ENCODE measurements around the gene LPP. TPM values are rescaled to one million over a fixed set of nuclear protein-coding genes. Genes with fewer than 3 reads are reported as not detected.
A peak's percentile ranks its signal among the peaks of the same experiment; 100 is the strongest.
"Not testable (repeated sequence)": the region's sequence is repeated elsewhere in the genome, so short reads cannot be mapped to it uniquely, and the experiment has no call there.

LPP gene
- total RNA-seq, 2 donors from 2014 or later = 46.6 to 92.4 TPM

DNA sequence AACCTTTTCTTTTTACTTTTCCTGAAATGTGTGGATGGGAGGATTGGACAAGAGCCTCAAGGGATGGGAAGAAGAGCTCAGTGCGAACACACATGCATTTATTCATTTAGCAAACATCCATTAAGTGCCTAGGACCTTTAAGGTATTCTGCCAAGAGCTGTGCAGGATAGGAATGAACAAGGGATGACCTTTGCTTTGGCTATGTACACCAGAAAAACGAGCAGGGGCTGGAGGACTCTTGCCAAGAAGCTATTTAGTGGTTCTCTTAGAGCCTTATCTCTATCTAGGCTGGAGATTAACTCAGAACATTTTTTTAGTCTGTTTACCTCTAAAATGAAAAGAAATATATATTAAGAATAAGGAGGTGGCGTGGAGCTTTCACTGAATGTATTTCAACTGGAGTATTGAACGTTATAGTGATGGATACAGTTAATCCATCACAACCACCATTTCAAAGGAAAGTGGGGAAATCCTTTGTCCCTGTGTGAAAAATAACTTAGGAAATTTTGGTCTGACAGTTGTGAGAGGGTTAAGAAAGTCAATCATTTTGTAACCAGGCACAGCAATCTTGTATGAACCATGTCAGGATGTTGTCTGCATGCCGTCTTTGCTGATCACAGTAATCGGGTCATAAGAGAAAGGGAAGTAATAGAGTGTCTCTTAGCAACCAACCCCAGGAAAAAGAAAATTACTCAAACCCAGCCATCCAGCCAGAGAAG is 279.0 kb downstream of the LPP start:
- no peaks in the 10 kb centered on the region for H3K9me3 Mint-ChIP-seq
- peak; percentile 77 for ATAC-seq (replicated peaks)
- peaks cover 26% of the 10 kb centered on the region for H3K4me1 Mint-ChIP-seq
- no peaks in the 10 kb centered on the region for H3K36me3 Mint-ChIP-seq (ENCODE audit: low read depth)
- peak overlapping the region; percentile 52 for H3K4me3 Mint-ChIP-seq
- peak overlapping the region; percentile 46 for H3K27ac Mint-ChIP-seq
- no peaks in the 10 kb centered on the region for H3K27me3 Mint-ChIP-seq

DNA sequence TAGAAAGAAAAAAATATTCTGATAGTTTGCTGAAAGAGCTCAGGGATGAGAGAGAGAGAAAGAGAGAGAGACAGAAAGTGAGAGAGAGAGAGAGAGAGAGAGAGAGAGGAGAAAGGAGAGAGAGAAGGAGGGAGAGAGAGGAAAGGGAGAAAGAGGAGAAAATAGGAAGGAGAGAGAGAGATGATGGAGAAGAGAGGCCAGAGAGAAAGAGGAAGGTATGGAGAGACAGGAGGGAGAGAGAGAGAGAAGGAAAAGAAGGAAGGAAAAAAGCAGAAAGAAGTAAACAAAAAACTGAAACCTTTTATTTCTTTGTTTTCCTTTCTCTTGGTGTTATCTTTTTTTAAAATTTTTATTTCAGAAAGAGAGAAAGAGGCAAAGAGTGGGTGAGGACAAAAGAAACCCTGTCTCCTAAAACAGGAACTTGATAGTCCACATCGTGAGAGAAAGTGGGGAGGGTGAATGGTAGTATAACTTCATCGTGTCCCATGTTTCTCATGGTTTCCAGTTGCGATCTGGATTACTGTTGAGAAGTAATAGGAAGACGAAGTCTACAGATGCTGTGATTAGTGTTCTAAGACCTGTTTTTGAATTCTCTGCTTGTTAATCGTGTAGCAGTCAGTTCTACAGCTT is 279.7 kb downstream of the LPP start:
- Mint-ChIP-seq H3K4me1 (peaks cover 26% of the 10 kb centered on the region), H3K36me3 (ENCODE audit: low read depth) (no peaks in the 10 kb centered on the region), H3K9me3 (no peaks in the 10 kb centered on the region), H3K4me3 (peak overlapping the region; percentile 52), H3K27me3 (no peaks in the 10 kb centered on the region), H3K27ac (peak overlapping the region; percentile 46)
- no peak for ATAC-seq (replicated peaks)

DNA sequence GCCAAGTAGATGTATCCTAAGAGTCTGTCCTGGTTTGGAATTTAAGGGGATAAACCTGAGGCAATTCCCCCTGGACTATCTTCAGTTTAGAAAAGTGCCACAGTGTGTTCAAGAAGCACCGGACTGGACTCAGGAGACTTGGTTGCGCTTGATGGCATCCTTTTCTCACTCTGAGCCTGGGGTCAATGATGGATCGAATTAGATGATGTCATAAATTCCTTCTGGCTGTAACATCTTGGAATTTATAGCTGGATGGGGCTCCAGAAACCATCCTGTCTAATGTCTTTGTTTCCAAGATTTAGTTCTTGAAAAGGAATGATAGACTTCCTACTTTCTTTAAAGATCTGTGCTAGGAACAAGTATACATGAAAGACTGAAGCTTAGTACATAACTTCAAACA is 280.6 kb downstream of the LPP start:
- H3K4me1 Mint-ChIP-seq = peaks cover 30% of the 10 kb centered on the region
- H3K27me3 Mint-ChIP-seq = no peaks in the 10 kb centered on the region
- no peak for ATAC-seq (replicated peaks)
- no peak overlapping the region for H3K4me3 Mint-ChIP-seq
- no peaks in the 10 kb centered on the region for H3K9me3 Mint-ChIP-seq
- no peak overlapping the region for H3K27ac Mint-ChIP-seq
- no peaks in the 10 kb centered on the region for H3K36me3 Mint-ChIP-seq (ENCODE audit: low read depth)

DNA sequence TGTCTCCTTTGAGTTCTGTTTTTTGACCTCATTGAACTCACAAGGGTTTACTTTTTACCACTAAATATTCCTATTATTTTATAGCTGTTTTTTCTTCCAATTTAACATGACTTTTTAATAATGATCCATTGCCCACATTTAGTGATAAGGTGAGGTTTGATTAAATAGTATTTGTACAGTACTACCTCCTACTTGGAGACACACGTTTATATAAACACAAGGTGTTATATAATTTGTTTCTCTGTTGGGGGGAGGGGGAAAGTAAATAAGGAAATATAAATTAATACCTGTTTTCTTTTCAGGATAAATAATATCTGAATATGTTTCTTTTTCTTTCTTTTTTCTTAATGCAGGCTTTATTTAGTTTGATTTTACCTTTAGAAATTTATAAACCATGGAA is 281.3 kb downstream of the LPP start:
- Mint-ChIP-seq H3K4me1 (peaks cover 35% of the 10 kb centered on the region), H3K27ac (no peak overlapping the region), H3K9me3 (no peaks in the 10 kb centered on the region), H3K27me3 (no peaks in the 10 kb centered on the region), H3K4me3 (no peak overlapping the region), H3K36me3 (ENCODE audit: low read depth) (no peaks in the 10 kb centered on the region)
- no peak for ATAC-seq (replicated peaks)

DNA sequence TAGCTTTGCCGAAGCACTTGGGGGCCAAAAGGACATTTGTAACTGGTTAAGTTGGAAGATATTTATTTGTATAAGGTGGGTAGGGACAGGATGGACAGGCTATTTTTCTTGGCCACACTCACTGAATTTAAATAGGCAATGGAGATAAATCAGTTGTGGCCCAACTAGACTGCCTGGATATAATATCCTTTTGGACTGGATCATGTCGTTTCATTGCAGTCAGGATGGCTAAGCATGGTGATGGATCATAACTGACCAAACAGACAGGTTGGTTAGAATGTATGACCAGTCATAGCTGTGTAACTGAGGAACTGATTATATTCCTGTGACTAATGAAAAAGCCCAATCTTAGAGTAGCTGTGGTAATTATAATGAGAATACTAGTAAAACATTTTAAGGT is 284.0 kb downstream of the LPP start:
- ATAC-seq (replicated peaks) = peak; percentile 32
- H3K27ac Mint-ChIP-seq = no peak overlapping the region
- H3K36me3 Mint-ChIP-seq (ENCODE audit: low read depth) = no peaks in the 10 kb centered on the region
- H3K4me1 Mint-ChIP-seq = peaks cover 23% of the 10 kb centered on the region
- H3K9me3 Mint-ChIP-seq = no peaks in the 10 kb centered on the region
- H3K4me3 Mint-ChIP-seq = no peak overlapping the region
- no peaks in the 10 kb centered on the region for H3K27me3 Mint-ChIP-seq

- Mint-ChIP-seq H3K4me3 (peak overlapping the region; percentile 64), H3K27ac (peak overlapping the region; percentile 57), H3K36me3 (ENCODE audit: low read depth) (no peaks in the 10 kb centered on the region), H3K27me3 (no peaks in the 10 kb centered on the region), H3K4me1 (peaks cover 16% of the 10 kb centered on the region), H3K9me3 (no peaks in the 10 kb centered on the region)
- peak; percentile 84 for ATAC-seq (replicated peaks)
Observed at GRCh38 chr3:188439080-188439479, 285.1 kb downstream of the LPP start.

- peak; percentile 54 for ATAC-seq (replicated peaks)
- H3K9me3 Mint-ChIP-seq = no peaks in the 10 kb centered on the region
- H3K27ac Mint-ChIP-seq = no peak overlapping the region
- H3K36me3 Mint-ChIP-seq (ENCODE audit: low read depth) = no peaks in the 10 kb centered on the region
- no peaks in the 10 kb centered on the region for H3K27me3 Mint-ChIP-seq
- no peak overlapping the region for H3K4me3 Mint-ChIP-seq
- H3K4me1 Mint-ChIP-seq = peaks cover 16% of the 10 kb centered on the region
Observed at GRCh38 chr3:188440340-188440972, 286.5 kb downstream of the LPP start.

GRCh38 chr3:188442430-188442829 is 288.5 kb downstream of the LPP start:
- Mint-ChIP-seq H3K4me3 (no peak overlapping the region), H3K9me3 (no peaks in the 10 kb centered on the region), H3K4me1 (peaks cover 14% of the 10 kb centered on the region), H3K36me3 (ENCODE audit: low read depth) (no peaks in the 10 kb centered on the region), H3K27me3 (no peaks in the 10 kb centered on the region), H3K27ac (no peak overlapping the region)
- no peak for ATAC-seq (replicated peaks)

- not testable (repeated sequence) for H3K27me3 Mint-ChIP-seq; H3K4me1 Mint-ChIP-seq; H3K9me3 Mint-ChIP-seq; ATAC-seq (replicated peaks); H3K36me3 Mint-ChIP-seq (ENCODE audit: low read depth); H3K4me3 Mint-ChIP-seq; H3K27ac Mint-ChIP-seq
Observed at GRCh38 chr3:188445175-188445574, 291.2 kb downstream of the LPP start.

DNA sequence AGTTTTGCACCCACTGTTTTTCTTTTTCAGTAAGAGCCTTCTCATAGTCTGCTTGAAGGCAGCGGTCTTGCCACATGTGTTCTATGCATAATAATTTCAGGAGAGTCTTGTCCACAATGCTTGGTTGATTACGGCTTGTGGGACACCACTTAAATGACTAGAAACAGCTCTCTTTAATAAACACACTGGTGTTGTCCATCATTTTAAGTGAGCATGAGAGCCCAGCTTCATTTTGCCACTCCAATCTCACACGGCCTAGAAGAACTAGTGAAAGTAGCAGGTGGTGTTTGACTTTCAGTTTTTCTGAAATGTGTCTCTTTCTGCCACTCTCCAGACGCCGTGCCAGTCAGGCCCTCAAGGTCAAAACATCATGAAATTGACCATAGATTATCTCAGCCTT is 292.1 kb downstream of the LPP start:
- H3K9me3 Mint-ChIP-seq = no peaks in the 10 kb centered on the region
- H3K27me3 Mint-ChIP-seq = no peaks in the 10 kb centered on the region
- H3K27ac Mint-ChIP-seq = no peak overlapping the region
- no peak overlapping the region for H3K4me3 Mint-ChIP-seq
- peaks cover 8% of the 10 kb centered on the region for H3K4me1 Mint-ChIP-seq
- ATAC-seq (replicated peaks) = peak; percentile 51
- H3K36me3 Mint-ChIP-seq (ENCODE audit: low read depth) = no peaks in the 10 kb centered on the region

DNA sequence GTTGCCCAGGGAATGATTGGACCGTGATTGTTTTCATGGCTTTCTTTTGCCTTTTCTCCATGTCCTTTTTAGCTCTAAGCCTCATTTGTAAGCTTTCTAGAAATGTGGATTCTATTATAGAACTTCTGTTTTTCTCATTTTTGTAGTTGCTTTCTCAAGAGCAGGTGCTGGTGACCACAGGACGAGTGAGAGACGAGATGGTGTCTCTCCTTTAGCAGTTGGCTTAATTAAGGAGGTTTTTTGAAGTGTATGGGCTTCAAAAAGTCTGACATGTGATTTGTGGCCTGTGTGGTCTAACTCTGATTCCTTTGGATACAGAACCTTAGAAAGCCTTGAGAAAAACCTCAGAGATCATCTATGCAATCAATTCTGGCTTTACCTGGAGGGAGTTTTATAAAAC is 292.8 kb downstream of the LPP start:
- ATAC-seq (replicated peaks) = no peak
- H3K27me3 Mint-ChIP-seq = no peaks in the 10 kb centered on the region
- H3K4me3 Mint-ChIP-seq = peak overlapping the region; percentile 1
- H3K4me1 Mint-ChIP-seq = peaks cover 8% of the 10 kb centered on the region
- H3K27ac Mint-ChIP-seq = no peak overlapping the region
- no peaks in the 10 kb centered on the region for H3K36me3 Mint-ChIP-seq (ENCODE audit: low read depth)
- H3K9me3 Mint-ChIP-seq = no peaks in the 10 kb centered on the region

DNA sequence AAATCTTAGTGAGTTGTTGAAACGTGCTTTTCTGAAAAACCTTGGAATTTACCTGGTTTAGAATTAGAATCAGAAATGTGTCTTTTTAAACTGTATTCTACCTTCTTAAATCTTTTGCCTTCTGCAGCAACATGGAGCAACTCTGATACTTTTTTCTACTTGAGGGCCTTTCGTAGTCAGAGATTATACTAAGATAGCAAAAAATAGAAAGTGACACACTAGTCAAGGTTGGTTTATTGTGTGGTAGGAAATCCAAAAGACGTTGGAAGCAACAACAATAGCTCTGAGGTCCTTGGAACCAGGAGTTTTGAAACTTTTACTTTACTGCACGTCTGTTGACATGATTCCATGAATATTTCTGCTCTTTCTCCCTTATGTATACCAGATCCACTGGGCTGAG is 294.9 kb downstream of the LPP start:
- H3K27ac Mint-ChIP-seq = no peak overlapping the region
- H3K4me3 Mint-ChIP-seq = no peak overlapping the region
- no peak for ATAC-seq (replicated peaks)
- H3K27me3 Mint-ChIP-seq = no peaks in the 10 kb centered on the region
- no peaks in the 10 kb centered on the region for H3K9me3 Mint-ChIP-seq
- H3K36me3 Mint-ChIP-seq (ENCODE audit: low read depth) = no peaks in the 10 kb centered on the region
- peaks cover 8% of the 10 kb centered on the region for H3K4me1 Mint-ChIP-seq

- no peaks in the 10 kb centered on the region for H3K27me3 Mint-ChIP-seq
- no peak for ATAC-seq (replicated peaks)
- H3K9me3 Mint-ChIP-seq = no peaks in the 10 kb centered on the region
Observed at GRCh38 chr3:188449421-188449820, 295.5 kb downstream of the LPP start.

GRCh38 chr3:188452158-188452772 is 298.3 kb downstream of the LPP start:
- peaks cover 4% of the 10 kb centered on the region for H3K4me1 Mint-ChIP-seq
- H3K9me3 Mint-ChIP-seq = no peaks in the 10 kb centered on the region
- no peak overlapping the region for H3K27ac Mint-ChIP-seq
- no peak overlapping the region for H3K4me3 Mint-ChIP-seq
- H3K36me3 Mint-ChIP-seq (ENCODE audit: low read depth) = no peaks in the 10 kb centered on the region
- H3K27me3 Mint-ChIP-seq = no peaks in the 10 kb centered on the region
- no peak for ATAC-seq (replicated peaks)

More at GRCh38 chr3:188449421-188449820, 295.5 kb downstream of the LPP start:
- Mint-ChIP-seq H3K27ac (no peak overlapping the region), H3K36me3 (ENCODE audit: low read depth) (no peaks in the 10 kb centered on the region), H3K4me1 (peaks cover 8% of the 10 kb centered on the region), H3K4me3 (no peak overlapping the region)

Data from activated T-helper 17 cell treated with anti-CD3 and anti-CD28 coated beads, Interleukin-2, amount 50 U/mL, for 72 hours (primary cell).